Adrenal gland (tissue), 5 donors: ENCODE data around the gene KRTAP10-2.
"Not testable (repeated sequence)": the region's sequence is repeated elsewhere in the genome, so short reads cannot be mapped to it uniquely, and the experiment has no call there.

ENCODE experiments used
- POLR2A ChIP-seq, 2 donors: fragments of 450-650 bp; IDR thresholded peaks; one replicate each; pipeline ENCODE4 v1.6.1; 2017; ENCODE audit warnings: antibody characterized with exemption in 2 of 2, mild to moderate bottlenecking in 2 of 2, moderate library complexity in 1 of 2
- TF ChIP-seq, protein P1 (sequence below), 6 experiments: fragments of 450-650 bp in 4 of 6; fragments of 200-600 bp in 2 of 6; sonication (generic) in 1 of 6; IDR thresholded peaks; 1 replicate in 5 of 6; 2 replicates in 1 of 6; pipeline versions ENCODE4 v1.5.1 to v1.8.0; 2016 to 2021; ENCODE audit warnings: antibody characterized with exemption in 6 of 6, mild to moderate bottlenecking in 2 of 6, moderate library complexity in 1 of 6
- donor health status: DM: no; HTN: no; CAD: no.

- TF ChIP-seq, protein P1, sequence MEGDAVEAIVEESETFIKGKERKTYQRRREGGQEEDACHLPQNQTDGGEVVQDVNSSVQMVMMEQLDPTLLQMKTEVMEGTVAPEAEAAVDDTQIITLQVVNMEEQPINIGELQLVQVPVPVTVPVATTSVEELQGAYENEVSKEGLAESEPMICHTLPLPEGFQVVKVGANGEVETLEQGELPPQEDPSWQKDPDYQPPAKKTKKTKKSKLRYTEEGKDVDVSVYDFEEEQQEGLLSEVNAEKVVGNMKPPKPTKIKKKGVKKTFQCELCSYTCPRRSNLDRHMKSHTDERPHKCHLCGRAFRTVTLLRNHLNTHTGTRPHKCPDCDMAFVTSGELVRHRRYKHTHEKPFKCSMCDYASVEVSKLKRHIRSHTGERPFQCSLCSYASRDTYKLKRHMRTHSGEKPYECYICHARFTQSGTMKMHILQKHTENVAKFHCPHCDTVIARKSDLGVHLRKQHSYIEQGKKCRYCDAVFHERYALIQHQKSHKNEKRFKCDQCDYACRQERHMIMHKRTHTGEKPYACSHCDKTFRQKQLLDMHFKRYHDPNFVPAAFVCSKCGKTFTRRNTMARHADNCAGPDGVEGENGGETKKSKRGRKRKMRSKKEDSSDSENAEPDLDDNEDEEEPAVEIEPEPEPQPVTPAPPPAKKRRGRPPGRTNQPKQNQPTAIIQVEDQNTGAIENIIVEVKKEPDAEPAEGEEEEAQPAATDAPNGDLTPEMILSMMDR (IDR thresholded peaks at IDR 0.05): not testable (repeated sequence)
- not testable (repeated sequence) for TF ChIP-seq POLR2A (IDR thresholded peaks at IDR 0.05)
Measured at GRCh38 chr21:44601091-44601490, 49.8 kb upstream of the KRTAP10-2 start.
